GM12873 (cell line): ENCODE results near the gene AGPAT3.

Source experiments
- CTCF ChIP-seq: IDR thresholded peaks from 2 replicates; pipeline ENCODE4 v1.5.1; 2012; ENCODE audit warnings: low read depth, mild to moderate bottlenecking, moderate library complexity, low read length, control low read depth; ENCODE audit not compliant: insufficient read depth; ENCODE audit errors: missing control alignments

The AGPAT3 gene

GRCh38 chr21:43939443-43940328 lies 74.7 kb downstream of the AGPAT3 start:
- TF ChIP-seq CTCF = no peak

GRCh38 chr21:43940329-43941050 lies 75.5 kb downstream of the AGPAT3 start:
- no peak for TF ChIP-seq CTCF

GRCh38 chr21:43942201-43942600 lies 77.2 kb downstream of the AGPAT3 start:
- no peak for TF ChIP-seq CTCF

- TF ChIP-seq CTCF = no peak
These were observed 77.6 kb downstream of the AGPAT3 start for GRCh38 chr21:43942621-43943020.

GRCh38 chr21:43943512-43944077 lies 78.6 kb downstream of the AGPAT3 start:
- TF ChIP-seq CTCF = no peak

- no peak for TF ChIP-seq CTCF
These were observed 79.1 kb downstream of the AGPAT3 start for GRCh38 chr21:43944078-43944633.

GRCh38 chr21:43944757-43945156 lies 79.7 kb downstream of the AGPAT3 start:
- no peak for TF ChIP-seq CTCF
